GM12878 (cell line): Measurements from ENCODE around the gene C16orf82. TPM values are rescaled to one million over a fixed set of nuclear protein-coding genes. Genes with fewer than 3 reads are reported as not detected.

Experiments used
- ATAC-seq: fragments of 200-7000 bp; cut with Tn5 transposase; 3 replicates; pipeline ENCODE4 v1.9.1; 2020; ENCODE audit warnings: mild to moderate bottlenecking, moderate library complexity
- BruUV-seq: library from RNA; stranded (reverse); fragments of 400-500 nt; replicated peaks from 2 replicates; lab custom pipeline; 2021; lab: Mats Ljungman, UMichigan
- CTCF ChIA-PET: fragments of 300-600 bp; sonication (Branson Sonifier 250); formaldehyde crosslinking; extraction: SDS; loops from one replicate; lab custom pipeline; 2021; ENCODE audit warnings: inconsistent platforms; lab: Yijun Ruan, JAX
- POLR2A ChIA-PET: fragments of 350-600 bp; formaldehyde crosslinking; extraction: SDS; loops from one replicate; lab custom pipeline; 2021; ENCODE audit warnings: inconsistent platforms; lab: Charles Lee
- RAD21 ChIA-PET: fragments of 300-600 bp; sonication (Branson Sonifier 250); formaldehyde crosslinking; loops from one replicate; lab custom pipeline; 2023; ENCODE audit warnings: antibody characterized with exemption; ENCODE audit not compliant: unreplicated experiment; lab: Charles Lee
- SMC1A ChIA-PET: fragments of 300-600 bp; sonication (Branson Sonifier 250); formaldehyde crosslinking; loops from one replicate; lab custom pipeline; 2023; ENCODE audit not compliant: unreplicated experiment, uncharacterized antibody; lab: Charles Lee
- DNase-seq: peaks from one replicate; pipeline ENCODE4 v3.0.0-alpha.2; 2011; ENCODE audit warnings: low read depth, low spot score
- FAIRE-seq: peaks from 3 replicates; lab custom pipeline; 2011; peaks lifted over from hg19 to GRCh38; lab: Jason Lieb, UNC
- H2AFZ ChIP-seq: 2 replicates; pipeline ENCODE4 v1.6.0; 2011; ENCODE audit warnings: low read depth, low read length, control low read depth; ENCODE audit not compliant: control insufficient read depth
- H3K27ac ChIP-seq: 2 replicates; pipeline ENCODE4 v1.5.1; 2011; ENCODE audit warnings: control low read depth; ENCODE audit not compliant: control insufficient read depth, insufficient read depth
- H3K27me3 ChIP-seq, 2 experiments: replicated peaks in 1 of 2; 2 replicates each; pipeline versions ENCODE4 v1.6.0 to v1.6.1; 2011; ENCODE audit warnings: low read length in 1 of 2; ENCODE audit not compliant: control insufficient read depth in 2 of 2, insufficient read depth in 2 of 2
- H3K36me3 ChIP-seq, 2 experiments: 2 replicates each; pipeline ENCODE4 v1.5.1; 2011; ENCODE audit warnings: low read length in 1 of 2; ENCODE audit not compliant: control insufficient read depth in 2 of 2, insufficient read depth in 2 of 2
- H3K4me1 ChIP-seq: 2 replicates; pipeline ENCODE4 v1.6.1; 2011; ENCODE audit warnings: mild to moderate bottlenecking, low read length, moderate library complexity, mixed read lengths; ENCODE audit not compliant: control insufficient read depth, insufficient read depth
- H3K4me2 ChIP-seq: 2 replicates; pipeline ENCODE4 v1.6.0; 2011; ENCODE audit warnings: control low read depth; ENCODE audit not compliant: control insufficient read depth, insufficient read depth
- H3K4me3 ChIP-seq: fragments of 200-600 bp; sonication (generic); 2 replicates; pipeline ENCODE4 v1.5.1; 2016
- H3K79me2 ChIP-seq: 2 replicates; pipeline ENCODE4 v1.6.0; 2011; ENCODE audit warnings: low read length; ENCODE audit not compliant: control insufficient read depth, insufficient read depth
- H3K9ac ChIP-seq: 2 replicates; pipeline ENCODE4 v1.8.0; 2011; ENCODE audit warnings: low read length, control low read depth, mixed read lengths; ENCODE audit not compliant: control insufficient read depth, insufficient read depth
- H3K9me3 ChIP-seq: replicated peaks from 3 replicates; pipeline ENCODE4 v1.5.1; 2011; ENCODE audit warnings: mild to moderate bottlenecking, low read length; ENCODE audit not compliant: control insufficient read depth, insufficient read depth
- H4K20me1 ChIP-seq: 2 replicates; pipeline ENCODE4 v1.6.0; 2011; ENCODE audit not compliant: control insufficient read depth, insufficient read depth
- BMI1 ChIP-seq: fragments of 450-650 bp; IDR thresholded peaks from 2 replicates; pipeline ENCODE4 v1.6.1; 2016; ENCODE audit warnings: mild to moderate bottlenecking, moderate library complexity, borderline replicate concordance
- CHD4 ChIP-seq: fragments of 200-600 bp; sonication (generic); IDR thresholded peaks from 2 replicates; pipeline ENCODE4 v1.6.1; 2016; ENCODE audit warnings: mild to moderate bottlenecking
- EP300 ChIP-seq, 2 experiments: fragments of 150-350 bp in 1 of 2; IDR thresholded peaks; 2 replicates each; pipeline ENCODE4 v1.6.1; 2011 to 2012; ENCODE audit warnings: low read depth in 2 of 2, low read length in 2 of 2, borderline replicate concordance in 1 of 2, improper control_type of control experiment in 1 of 2, inconsistent platforms in 1 of 2; ENCODE audit not compliant: control insufficient read depth in 1 of 2
- ETV6 ChIP-seq, 2 experiments: fragments of 450-650 bp in 1 of 2; IDR thresholded peaks in 1 of 2; conservative IDR thresholded peaks in 1 of 2; 2 replicates each; pipeline ENCODE4 v1.6.1; 2014; ENCODE audit warnings: antibody characterized with exemption in 1 of 2, borderline replicate concordance in 1 of 2, low read depth in 1 of 2, mild to moderate bottlenecking in 1 of 2, moderate library complexity in 1 of 2
- KLF5 ChIP-seq: fragments of 450-650 bp; IDR thresholded peaks from 2 replicates; pipeline ENCODE4 v1.6.1; 2014; ENCODE audit warnings: mild to moderate bottlenecking; ENCODE audit not compliant: partially characterized antibody
- MEF2A ChIP-seq: IDR thresholded peaks from 2 replicates; pipeline ENCODE4 v1.6.1; 2011; ENCODE audit warnings: low read depth, mild to moderate bottlenecking, low read length, moderate library complexity; ENCODE audit not compliant: insufficient read depth
- MYC ChIP-seq: IDR thresholded peaks from 2 replicates; pipeline ENCODE4 v1.6.1; 2011; ENCODE audit warnings: mild to moderate bottlenecking, low read length, moderate library complexity, inconsistent platforms; ENCODE audit not compliant: insufficient read depth, insufficient replicate concordance, insufficient read length, severe bottlenecking
- NBN ChIP-seq: fragments of 450-650 bp; IDR thresholded peaks from 2 replicates; pipeline ENCODE4 v1.6.1; 2016
- NFYB ChIP-seq: IDR thresholded peaks from 2 replicates; pipeline ENCODE4 v1.6.1; 2011; ENCODE audit warnings: low read depth, mild to moderate bottlenecking, low read length, improper control_type of control experiment, moderate library complexity; ENCODE audit not compliant: insufficient read depth
- NR2F1 ChIP-seq: fragments of 450-650 bp; conservative IDR thresholded peaks from 2 replicates; pipeline ENCODE4 v1.6.1; 2017; ENCODE audit warnings: mild to moderate bottlenecking
- RELB ChIP-seq: fragments of 450-650 bp; IDR thresholded peaks from 2 replicates; pipeline ENCODE4 v1.6.1; 2017; ENCODE audit warnings: low read depth, mild to moderate bottlenecking, moderate library complexity
- ZSCAN29 ChIP-seq: fragments of 450-650 bp; IDR thresholded peaks from 2 replicates; pipeline ENCODE4 v1.6.1; 2017; ENCODE audit warnings: mild to moderate bottlenecking, moderate library complexity
- WGBS: methylation state at CpG from one replicate; pipeline ENCODE4 v1.1.6; 2016; ENCODE audit warnings: low lambda C conversion rate; ENCODE audit not compliant: insufficient replicate concordance, insufficient coverage; ENCODE audit errors: missing lambda C conversion rate; 5-methylcytosine and 5-hydroxymethylcytosine counted together
- in situ Hi-C: fragments of 300-500 bp; cut with MboI; formaldehyde crosslinking; loops from 9 replicates; pipeline ENCODE4 v1.14.3; 2018; ENCODE audit warnings: mixed read lengths
- intact Hi-C: fragments of 100-400 bp; cut with micrococcal nuclease; formaldehyde crosslinking; loops from one replicate; pipeline ENCODE4 v1.14.2; 2022; ENCODE audit not compliant: unreplicated experiment
- polyA plus RNA-seq, 11 experiments: library from polyadenylated mRNA; depleted of rRNA in 4 of 11; unstranded in 6 of 11; stranded (reverse) in 5 of 11; fragments of >200 nt; fragmentation: Nextera tagmentation in 4 of 11; fragmentation: Illumina TruSeq in 1 of 11; extraction: Ambion mirVana in 4 of 11; extraction: Trizol in 1 of 11; gene quantifications; 1 replicate in 1 of 11; 2 replicates in 10 of 11; pipeline versions ENCODE4 v1.2.1 to v1.2.3, GENCODE V29; 2011 to 2016; ENCODE audit warnings: inconsistent platforms in 2 of 11, missing spikeins in 2 of 11, low read depth in 1 of 11
- total RNA-seq, 4 experiments: library from RNA; depleted of rRNA in 3 of 4; stranded (reverse); fragments of >200 nt in 3 of 4; fragmentation: Illumina TruSeq in 1 of 4; extraction: Trizol in 1 of 4; gene quantifications; 2 replicates each; pipeline versions ENCODE4 v1.2.1 to v1.2.3, GENCODE V29; 2013 to 2021
- TF ChIP-seq, protein P1 (sequence below): IDR thresholded peaks from 2 replicates; pipeline ENCODE4 v1.6.1; 2012; ENCODE audit warnings: low read length, inconsistent platforms

C16orf82 gene
- total and polyA plus RNA-seq, 10 of the 15 experiments (the other 5 are each of a cell fraction or from before 2014, with no cell fraction given): not detected

DNA sequence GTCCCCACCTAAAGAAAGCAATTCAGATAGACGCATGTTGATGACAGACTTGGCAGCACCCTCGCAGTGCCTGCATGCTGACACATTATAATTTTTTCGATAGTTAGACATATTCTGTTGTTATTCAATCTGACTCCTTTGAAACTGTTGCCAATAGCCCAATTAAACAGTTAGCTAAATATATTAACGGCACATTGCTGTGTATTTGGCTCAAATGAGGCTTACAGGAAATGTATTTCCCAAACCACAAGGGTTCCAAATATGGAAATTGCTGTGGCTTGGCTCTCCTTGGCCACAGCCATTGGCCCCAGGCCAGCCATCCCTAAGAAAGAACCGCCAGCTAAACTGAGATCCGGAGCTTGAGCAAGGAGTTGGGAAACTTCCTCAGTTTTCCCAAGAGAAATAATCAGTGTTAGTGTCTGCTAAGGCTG is 31.1 kb downstream of the C16orf82 start:
- no peaks in the 10 kb centered on the region for H4K20me1 ChIP-seq
- H3K9ac ChIP-seq: no peak overlapping the region
- no peak overlapping the region for H3K4me2 ChIP-seq
- ChIA-PET CTCF (no interaction called here), RAD21 (interaction anchor here (1.0 kb wide), 1 partner anchor 12 kb away, joined by 4 read pairs; no protein-coding TSS in a partner anchor), POLR2A (no interaction called here), SMC1A (no interaction called here)
- no peaks in the 10 kb centered on the region for H3K79me2 ChIP-seq
- in situ Hi-C loops (no loop called here), intact Hi-C loops (no loop called here)
- ATAC-seq (no peak), DNase-seq (no peak), FAIRE-seq (no peak)
- H3K27me3 ChIP-seq: no peaks in the 10 kb centered on the region
- no peaks in the 10 kb centered on the region for H3K9me3 ChIP-seq
- H3K4me3 ChIP-seq: no peak overlapping the region
- H2AFZ ChIP-seq: no peak overlapping the region
- WGBS: 19% methylated on average over 6 of the region's 6 CpGs
- no peak overlapping the region for H3K27ac ChIP-seq
- no peaks in the 10 kb centered on the region for H3K4me1 ChIP-seq
- TF ChIP-seq NFYB: no peak
- TF ChIP-seq ETV6 (conservative IDR thresholded peaks at IDR 0.05 in 1 of 2, IDR thresholded peaks at IDR 0.05 in 1 of 2; ENCODE audit: borderline replicate concordance in 1 of 2, low read depth in 1 of 2): no peak
- no TSS peak for BruUV-seq
- H3K36me3 ChIP-seq: no peaks in the 10 kb centered on the region

DNA sequence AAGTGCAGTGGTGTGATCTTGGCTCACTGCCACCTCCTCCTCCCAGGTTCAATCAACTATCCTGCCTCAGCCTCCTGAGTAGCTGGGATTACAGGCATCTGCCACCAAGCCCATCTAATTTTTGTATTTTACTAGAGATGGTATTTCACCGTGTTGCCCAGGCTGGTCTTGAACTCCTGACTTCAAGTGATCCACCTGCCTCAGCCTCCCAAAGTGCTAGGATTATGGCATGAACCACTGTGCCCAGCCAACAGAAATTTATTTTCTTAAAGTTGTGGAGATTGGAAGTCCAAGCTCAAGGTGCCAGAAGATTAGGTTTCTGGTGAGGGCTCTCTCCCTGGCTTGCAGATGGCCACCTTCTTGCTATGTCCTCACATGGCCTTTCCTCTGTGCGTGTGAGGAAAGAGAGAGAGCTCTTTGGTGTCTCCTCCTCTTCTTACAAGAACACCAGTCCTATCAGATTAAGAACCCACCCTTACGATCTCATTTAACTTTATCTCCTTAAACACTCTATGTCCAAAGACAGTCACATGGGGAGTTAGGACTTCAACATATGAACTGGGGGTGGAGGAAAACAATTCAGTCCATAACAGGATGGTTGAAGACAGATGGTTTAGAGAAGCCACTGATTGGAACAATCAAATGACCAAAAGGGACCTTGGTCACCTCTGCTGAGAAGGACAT is 31.8 kb downstream of the C16orf82 start:
- Histone ChIP-seq H2AFZ (no peak overlapping the region), H3K4me2 (no peak overlapping the region), H3K27me3 (no peaks in the 10 kb centered on the region), H3K9ac (no peak overlapping the region), H3K9me3 (no peaks in the 10 kb centered on the region), H3K79me2 (no peaks in the 10 kb centered on the region), H3K4me3 (no peak overlapping the region), H4K20me1 (no peaks in the 10 kb centered on the region), H3K4me1 (no peaks in the 10 kb centered on the region), H3K27ac (no peak overlapping the region), H3K36me3 (no peaks in the 10 kb centered on the region)
- WGBS: 17% methylated on average over 3 of the region's 3 CpGs
- FAIRE-seq (no peak), ATAC-seq (no peak), DNase-seq (no peak)
- SMC1A ChIA-PET: no interaction called here
- RAD21 ChIA-PET: interaction anchor here (1.0 kb wide), 1 partner anchor 11 kb away, joined by 4 read pairs; no protein-coding TSS in a partner anchor
- CTCF ChIA-PET: interaction anchor here (0.8 kb wide), 1 partner anchor 11 kb away, joined by 4 read pairs; no protein-coding TSS in a partner anchor
- BruUV-seq: no TSS peak
- in situ Hi-C loops (no loop called here), intact Hi-C loops (no loop called here)
- POLR2A ChIA-PET: no interaction called here
- no peak for TF ChIP-seq KLF5
- TF ChIP-seq EP300 (IDR thresholded peaks at IDR 0.05; ENCODE audit: borderline replicate concordance in 1 of 2, control insufficient read depth in 1 of 2, low read depth in 2 of 2, low read length in 2 of 2): no peak
- TF ChIP-seq NR2F1: no peak
- no peak for TF ChIP-seq ZSCAN29
- no peak for TF ChIP-seq BMI1
- no peak for TF ChIP-seq MEF2A
- no peak for TF ChIP-seq CHD4
- TF ChIP-seq MYC: no peak
- no peak for TF ChIP-seq NBN
- TF ChIP-seq RELB: no peak
- TF ChIP-seq, protein P1, sequence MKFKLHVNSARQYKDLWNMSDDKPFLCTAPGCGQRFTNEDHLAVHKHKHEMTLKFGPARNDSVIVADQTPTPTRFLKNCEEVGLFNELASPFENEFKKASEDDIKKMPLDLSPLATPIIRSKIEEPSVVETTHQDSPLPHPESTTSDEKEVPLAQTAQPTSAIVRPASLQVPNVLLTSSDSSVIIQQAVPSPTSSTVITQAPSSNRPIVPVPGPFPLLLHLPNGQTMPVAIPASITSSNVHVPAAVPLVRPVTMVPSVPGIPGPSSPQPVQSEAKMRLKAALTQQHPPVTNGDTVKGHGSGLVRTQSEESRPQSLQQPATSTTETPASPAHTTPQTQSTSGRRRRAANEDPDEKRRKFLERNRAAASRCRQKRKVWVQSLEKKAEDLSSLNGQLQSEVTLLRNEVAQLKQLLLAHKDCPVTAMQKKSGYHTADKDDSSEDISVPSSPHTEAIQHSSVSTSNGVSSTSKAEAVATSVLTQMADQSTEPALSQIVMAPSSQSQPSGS: no peak
